Activated CD8-positive, alpha-beta memory T cell treated with anti-CD3 and anti-CD28 coated beads for 4 hours (primary cell): ENCODE measurements around the gene KRTAP8-1.

ENCODE experiments used
- DNase-seq, 2 donors: peaks; one replicate each; pipeline ENCODE4 v3.0.0-alpha.2; 2020; ENCODE audit warnings: low read depth in 2 of 2

KRTAP8-1 gene

GRCh38 chr21:30813174-30813573 is at the start of gene KRTAP8-1:
TSS of gene KRTAP8-1 (minus strand) at chr21:30813274. CDS start at chr21:30813220, 54 bp downstream.
- no peak for DNase-seq

- no peak for DNase-seq
These were observed 34.8 kb upstream of the KRTAP8-1 start for GRCh38 chr21:30847627-30848500.

GRCh38 chr21:30842990-30843389 is 29.9 kb upstream of the KRTAP8-1 start:
- no peak for DNase-seq

GRCh38 chr21:30839304-30839703 is 26.2 kb upstream of the KRTAP8-1 start:
- no peak for DNase-seq

- no peak for DNase-seq
These were observed 25.5 kb upstream of the KRTAP8-1 start for GRCh38 chr21:30838536-30838935.

- DNase-seq: no peak
These were observed 18.2 kb upstream of the KRTAP8-1 start for GRCh38 chr21:30831194-30831765.

- DNase-seq: no peak
These were observed 16.6 kb upstream of the KRTAP8-1 start, which contains the start of gene KRTAP7-1 for GRCh38 chr21:30829659-30830058. TSS of gene KRTAP7-1 (minus strand) at chr21:30829759. CDS start at chr21:30829698, 61 bp downstream.

GRCh38 chr21:30818837-30819610 is 6.0 kb upstream of the KRTAP8-1 start:
- no peak for DNase-seq

- no peak for DNase-seq
These were observed 12.5 kb downstream of the KRTAP8-1 start for GRCh38 chr21:30800605-30801004.

GRCh38 chr21:30793581-30794314 is 19.3 kb downstream of the KRTAP8-1 start:
- DNase-seq: no peak

- DNase-seq: no peak
These were observed 33.8 kb downstream of the KRTAP8-1 start for GRCh38 chr21:30779249-30779648.

GRCh38 chr21:30769724-30770431 is 43.2 kb downstream of the KRTAP8-1 start:
- DNase-seq: no peak
